ENCODE results near the gene CHST2. TPM values are rescaled to one million over a fixed set of nuclear protein-coding genes. Genes with fewer than 3 reads are reported as not detected.
A peak's percentile ranks its signal among the peaks of the same experiment; 100 is the strongest.

CHST2 gene
- total RNA-seq, 4 donors from 2014 or later = 3.3 to 10.8 (median 10.2) TPM

DNA sequence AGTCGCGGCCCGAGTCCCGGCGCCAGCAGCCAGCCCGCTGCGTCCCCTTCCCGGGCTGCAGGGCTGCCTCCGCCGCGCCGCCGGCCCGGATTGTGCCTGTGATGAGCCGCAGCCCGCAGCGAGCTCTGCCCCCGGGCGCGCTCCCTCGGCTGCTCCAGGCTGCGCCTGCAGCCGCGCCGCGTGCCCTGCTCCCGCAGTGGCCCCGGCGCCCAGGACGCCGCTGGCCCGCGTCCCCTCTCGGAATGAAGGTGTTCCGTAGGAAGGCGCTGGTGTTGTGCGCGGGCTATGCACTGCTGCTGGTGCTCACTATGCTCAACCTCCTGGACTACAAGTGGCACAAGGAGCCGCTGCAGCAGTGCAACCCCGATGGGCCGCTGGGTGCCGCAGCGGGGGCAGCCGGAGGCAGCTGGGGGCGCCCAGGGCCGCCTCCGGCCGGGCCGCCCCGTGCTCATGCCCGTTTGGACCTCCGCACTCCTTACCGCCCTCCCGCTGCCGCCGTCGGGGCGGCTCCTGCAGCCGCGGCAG, 1.2 kb downstream of the CHST2 start:
- TF ChIP-seq POLR2A (IDR thresholded peaks at IDR 0.05; ENCODE audit: low read depth) (no peak), CTCF (IDR thresholded peaks at IDR 0.05) (no peak), POLR2AphosphoS5 (IDR thresholded peaks at IDR 0.05) (no peak), EP300 (IDR thresholded peaks at IDR 0.05) (no peak)
- H3K27ac ChIP-seq (replicated peaks in 1 of 4) = peak overlapping the region in 1 of 4 donors; percentile 71
- no peak for DNase-seq (ENCODE audit: extremely low spot score)
- intact Hi-C loops (cut with DNase I) = loop anchor here (2.0 to 10.0 kb wide), 2 partner anchors 524 to 554 kb away; no protein-coding TSS in a partner anchor
- peaks cover 0 to 27% (median 3%) of the 10 kb centered on the region in 4 donors for H3K27me3 ChIP-seq
- H3K4me1 ChIP-seq = peaks cover 10 to 39% (median 28%) of the 10 kb centered on the region in 4 donors
- no peaks in the 10 kb centered on the region for H3K9me3 ChIP-seq
- peaks cover 0 to 7% (median 3%) of the 10 kb centered on the region in 4 donors for H3K36me3 ChIP-seq
- WGBS = 0% methylated on average over 2 of the region's 60 CpGs
- H3K4me3 ChIP-seq = peak overlapping the region; percentile 67 to 85 (median 70)

- intact Hi-C loops (cut with DNase I) = loop anchor here (2.0 to 10.0 kb wide), 2 partner anchors 523 to 553 kb away; no protein-coding TSS in a partner anchor
- Histone ChIP-seq H3K36me3 (peaks cover 0 to 7% (median 3%) of the 10 kb centered on the region in 4 donors), H3K27me3 (peaks cover 0 to 27% (median 3%) of the 10 kb centered on the region in 4 donors), H3K4me1 (peaks cover 10 to 39% (median 28%) of the 10 kb centered on the region in 4 donors), H3K27ac (replicated peaks in 1 of 4) (no peak overlapping the region), H3K4me3 (peak overlapping the region; percentile 67 to 85 (median 70)), H3K9me3 (no peaks in the 10 kb centered on the region)
- DNase-seq (ENCODE audit: extremely low spot score) = peak; percentile 90
- WGBS = 78% methylated on average over 33 of the region's 79 CpGs
- TF ChIP-seq CTCF (IDR thresholded peaks at IDR 0.05) (peak; percentile 27 to 43 (median 33)), POLR2AphosphoS5 (IDR thresholded peaks at IDR 0.05) (no peak)
These were observed 1.9 kb downstream of the CHST2 start for GRCh38 chr3:143121241-143122088.

DNA sequence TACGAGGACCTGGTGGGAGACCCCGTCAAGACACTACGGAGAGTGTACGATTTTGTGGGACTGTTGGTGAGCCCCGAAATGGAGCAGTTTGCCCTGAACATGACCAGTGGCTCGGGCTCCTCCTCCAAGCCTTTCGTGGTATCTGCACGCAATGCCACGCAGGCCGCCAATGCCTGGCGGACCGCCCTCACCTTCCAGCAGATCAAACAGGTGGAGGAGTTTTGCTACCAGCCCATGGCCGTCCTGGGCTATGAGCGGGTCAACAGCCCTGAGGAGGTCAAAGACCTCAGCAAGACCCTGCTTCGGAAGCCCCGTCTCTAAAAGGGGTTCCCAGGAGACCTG, 2.5 kb downstream of the CHST2 start:
- peaks cover 10 to 39% (median 28%) of the 10 kb centered on the region in 4 donors for H3K4me1 ChIP-seq
- no peak for TF ChIP-seq POLR2AphosphoS5 (IDR thresholded peaks at IDR 0.05)
- TF ChIP-seq POLR2A (IDR thresholded peaks at IDR 0.05; ENCODE audit: low read depth) = no peak
- TF ChIP-seq CTCF (IDR thresholded peaks at IDR 0.05) = no peak
- TF ChIP-seq EP300 (IDR thresholded peaks at IDR 0.05) = no peak
- H3K27me3 ChIP-seq = peaks cover 0 to 27% (median 3%) of the 10 kb centered on the region in 4 donors
- H3K36me3 ChIP-seq = peaks cover 0 to 7% (median 3%) of the 10 kb centered on the region in 4 donors
- WGBS = 93% methylated on average over 16 of the region's 16 CpGs
- no peak for DNase-seq (ENCODE audit: extremely low spot score)
- H3K27ac ChIP-seq (replicated peaks in 1 of 4) = no peak overlapping the region
- no peaks in the 10 kb centered on the region for H3K9me3 ChIP-seq
- intact Hi-C loops (cut with DNase I) = loop anchor here (10.0 kb wide), 1 partner anchor 553 kb away; no protein-coding TSS in a partner anchor
- no peak overlapping the region for H3K4me3 ChIP-seq

DNA sequence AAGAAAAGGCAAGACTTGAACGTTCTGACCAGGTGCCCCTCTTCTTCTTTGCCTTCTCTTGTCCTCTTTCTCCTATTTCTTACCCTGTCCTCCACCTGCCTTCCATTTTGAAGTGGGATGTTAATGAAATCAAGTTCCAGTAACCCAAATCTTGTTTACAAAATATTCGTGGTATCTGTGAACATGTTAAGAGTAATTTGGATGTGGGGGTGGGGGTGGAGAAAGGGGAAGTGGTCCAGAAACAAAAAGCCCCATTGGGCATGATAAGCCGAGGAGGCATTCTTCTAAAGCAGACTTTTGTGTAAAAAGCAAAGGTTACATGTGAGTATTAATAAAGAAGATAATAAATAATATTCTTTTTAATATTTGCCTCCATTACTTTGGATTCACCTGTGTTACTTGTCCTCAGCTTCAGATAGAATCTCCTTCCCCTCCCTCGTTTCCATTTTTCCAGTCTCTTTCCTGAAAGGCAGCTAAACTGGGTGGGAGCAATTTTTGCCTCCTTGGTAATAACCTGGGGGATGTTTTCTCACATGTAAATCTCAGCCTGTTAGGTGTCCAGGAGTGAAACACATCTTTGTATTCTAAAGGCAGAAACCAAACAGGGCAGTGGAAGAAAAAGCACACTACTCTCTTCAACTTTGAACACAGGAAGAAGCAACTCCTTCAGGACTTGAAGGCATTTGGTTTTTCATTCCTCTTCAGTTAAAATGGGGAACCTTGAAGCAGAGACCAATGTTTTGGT, 3.2 kb downstream of the CHST2 start:
- 63% methylated on average over 4 of the region's 4 CpGs for WGBS
- no peaks in the 10 kb centered on the region for H3K9me3 ChIP-seq
- TF ChIP-seq EP300 (IDR thresholded peaks at IDR 0.05) = no peak

More for the DNA sequence above, 3.2 kb downstream of the CHST2 start:
- intact Hi-C loops (cut with DNase I) = loop anchor here (10.0 kb wide), 1 partner anchor 552 kb away; no protein-coding TSS in a partner anchor
- Histone ChIP-seq H3K4me1 (peaks cover 10 to 39% (median 28%) of the 10 kb centered on the region in 4 donors), H3K27me3 (peaks cover 0 to 27% (median 3%) of the 10 kb centered on the region in 4 donors), H3K36me3 (peaks cover 0 to 7% (median 3%) of the 10 kb centered on the region in 4 donors), H3K27ac (replicated peaks in 1 of 4) (no peak overlapping the region), H3K4me3 (no peak overlapping the region)
- no peak for DNase-seq (ENCODE audit: extremely low spot score)

Measured in esophagus muscularis mucosa (tissue), 4 donors.